Colonic mucosa (tissue), 4 donors: Measurements from ENCODE around the gene NOP16. TPM values are rescaled to one million over a fixed set of nuclear protein-coding genes. Genes with fewer than 3 reads are reported as not detected.

ENCODE experiments used
- DNase-seq: peaks from one replicate; pipeline ENCODE4 v3.0.0-alpha.2; 2020
- H3K27ac ChIP-seq: fragments of 200-600 bp; one replicate; pipeline ENCODE4 v1.8.0; 2021
- H3K27me3 ChIP-seq: fragments of 200-600 bp; one replicate; pipeline ENCODE4 v1.8.0; 2021
- H3K36me3 ChIP-seq: fragments of 200-600 bp; one replicate; pipeline ENCODE4 v1.8.0; 2021
- H3K4me1 ChIP-seq: fragments of 200-600 bp; one replicate; pipeline ENCODE4 v1.8.0; 2021; ENCODE audit warnings: mild to moderate bottlenecking
- H3K4me3 ChIP-seq: fragments of 200-600 bp; one replicate; pipeline ENCODE4 v1.8.0; 2021
- H3K9ac ChIP-seq, 2 donors: one replicate each; pipeline ENCODE4 v1.7.0; 2013; ENCODE audit warnings: control low read depth in 2 of 2, low read depth in 2 of 2, low read length in 2 of 2
- H3K9me3 ChIP-seq: fragments of 200-600 bp; one replicate; pipeline ENCODE4 v1.8.0; 2021
- intact Hi-C: fragments of 100-400 bp; cut with DNase I; formaldehyde crosslinking; loops from one replicate; pipeline ENCODE4 v1.14.1; 2022
- total RNA-seq, 2 donors: library from RNA; stranded (reverse); fragmentation: NEBNext Ultra II Directional in 1 of 2; extraction: Animal tissue kit (Norgen Biotek cat#: 25700) in 1 of 2; gene quantifications; one replicate each; pipeline ENCODE4 v1.2.1, GENCODE V29; 2021
- TF ChIP-seq, protein P1 (sequence below): fragments of 200-600 bp; IDR thresholded peaks from one replicate; pipeline ENCODE4 v1.8.0; 2022; ENCODE audit warnings: antibody characterized with exemption, mild to moderate bottlenecking
- donor health status: healthy.
- donor health status: DM: no; HTN: no; CAD: no.
- donor health status: DM: no; HTN: no; CAD: no.

NOP16 gene
- total RNA-seq, 2 donors from 2014 or later, result 17.1 to 45.7 TPM

DNA sequence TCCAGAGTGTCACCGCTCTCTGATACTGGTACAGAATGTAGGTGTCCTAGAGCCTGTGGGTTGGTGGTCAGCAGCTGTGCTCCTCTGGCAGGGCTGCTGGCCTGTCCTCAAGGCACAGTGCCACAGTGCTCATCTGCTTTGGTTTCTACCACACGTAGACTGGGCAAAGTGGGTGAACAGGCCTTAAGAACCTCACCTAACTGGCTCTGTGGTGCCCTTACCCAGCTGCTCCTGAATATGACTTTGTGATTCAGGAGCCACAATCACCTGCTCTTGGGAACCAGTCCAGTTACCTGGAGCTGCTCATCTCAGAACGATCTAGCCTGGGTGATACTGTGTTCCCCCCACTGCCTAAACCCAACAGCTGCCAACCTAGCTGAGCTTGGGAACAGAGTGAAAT lies 6.4 kb downstream of the NOP16 start:
- Histone ChIP-seq H3K9me3 (no peaks in the 10 kb centered on the region), H3K4me3 (no peak overlapping the region), H3K36me3 (no peaks in the 10 kb centered on the region), H3K9ac (no peak overlapping the region), H3K4me1 (no peaks in the 10 kb centered on the region), H3K27ac (no peak overlapping the region), H3K27me3 (no peaks in the 10 kb centered on the region)
- no peak for DNase-seq
- intact Hi-C loops, result no loop called here
- TF ChIP-seq, protein P1, sequence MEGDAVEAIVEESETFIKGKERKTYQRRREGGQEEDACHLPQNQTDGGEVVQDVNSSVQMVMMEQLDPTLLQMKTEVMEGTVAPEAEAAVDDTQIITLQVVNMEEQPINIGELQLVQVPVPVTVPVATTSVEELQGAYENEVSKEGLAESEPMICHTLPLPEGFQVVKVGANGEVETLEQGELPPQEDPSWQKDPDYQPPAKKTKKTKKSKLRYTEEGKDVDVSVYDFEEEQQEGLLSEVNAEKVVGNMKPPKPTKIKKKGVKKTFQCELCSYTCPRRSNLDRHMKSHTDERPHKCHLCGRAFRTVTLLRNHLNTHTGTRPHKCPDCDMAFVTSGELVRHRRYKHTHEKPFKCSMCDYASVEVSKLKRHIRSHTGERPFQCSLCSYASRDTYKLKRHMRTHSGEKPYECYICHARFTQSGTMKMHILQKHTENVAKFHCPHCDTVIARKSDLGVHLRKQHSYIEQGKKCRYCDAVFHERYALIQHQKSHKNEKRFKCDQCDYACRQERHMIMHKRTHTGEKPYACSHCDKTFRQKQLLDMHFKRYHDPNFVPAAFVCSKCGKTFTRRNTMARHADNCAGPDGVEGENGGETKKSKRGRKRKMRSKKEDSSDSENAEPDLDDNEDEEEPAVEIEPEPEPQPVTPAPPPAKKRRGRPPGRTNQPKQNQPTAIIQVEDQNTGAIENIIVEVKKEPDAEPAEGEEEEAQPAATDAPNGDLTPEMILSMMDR, result no peak

DNA sequence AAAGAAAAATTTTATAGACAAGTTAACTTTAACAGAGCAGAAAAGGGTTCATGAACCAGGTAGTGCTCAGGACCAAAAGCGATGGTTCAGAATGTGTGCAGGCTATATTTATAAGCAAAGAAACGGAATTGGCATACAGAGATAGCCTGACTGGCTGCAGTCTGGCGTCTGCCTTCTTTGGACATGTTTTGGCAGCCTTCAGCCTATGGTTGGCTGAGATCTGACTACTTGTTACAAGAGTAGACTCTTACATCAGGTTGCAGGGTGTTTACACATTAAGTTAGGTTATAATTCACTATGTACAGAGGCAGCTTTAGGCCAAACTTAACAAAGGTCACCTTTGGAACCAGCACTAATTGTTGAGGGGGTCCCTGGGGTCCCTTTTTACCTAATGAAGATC lies 7.0 kb downstream of the NOP16 start:
- no peaks in the 10 kb centered on the region for H3K36me3 ChIP-seq
- TF ChIP-seq, protein P1, result no peak
- intact Hi-C loops, result no loop called here
- H3K27me3 ChIP-seq, result no peaks in the 10 kb centered on the region
- H3K27ac ChIP-seq, result no peak overlapping the region
- H3K9me3 ChIP-seq, result no peaks in the 10 kb centered on the region
- no peak for DNase-seq
- no peak overlapping the region for H3K9ac ChIP-seq
- no peak overlapping the region for H3K4me3 ChIP-seq
- H3K4me1 ChIP-seq, result no peaks in the 10 kb centered on the region

DNA sequence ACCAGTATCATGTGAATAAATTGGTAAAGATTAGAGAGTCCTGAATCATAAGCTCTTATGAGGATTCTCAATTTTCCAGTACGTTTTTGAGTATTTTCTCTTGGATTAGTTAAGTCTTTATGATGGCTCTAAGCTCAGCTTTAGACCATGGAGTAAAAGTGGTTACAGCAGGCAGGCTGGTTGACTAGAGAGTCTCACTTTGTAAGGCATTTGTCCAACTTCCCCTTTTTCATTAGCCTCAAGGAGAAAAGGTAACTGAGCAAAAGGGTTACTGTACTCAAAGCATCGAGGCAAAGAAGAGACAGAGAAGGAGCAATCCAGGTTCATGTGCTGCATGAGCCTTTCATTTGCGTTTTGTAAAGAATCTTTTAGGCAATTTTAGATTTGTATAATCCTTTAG lies 8.5 kb downstream of the NOP16 start:
- Histone ChIP-seq H3K9me3 (no peaks in the 10 kb centered on the region), H3K27me3 (no peaks in the 10 kb centered on the region), H3K4me1 (no peaks in the 10 kb centered on the region), H3K9ac (no peak overlapping the region), H3K36me3 (no peaks in the 10 kb centered on the region), H3K27ac (no peak overlapping the region), H3K4me3 (no peak overlapping the region)
- no peak for DNase-seq
- TF ChIP-seq, protein P1, result no peak
- intact Hi-C loops, result no loop called here

DNA sequence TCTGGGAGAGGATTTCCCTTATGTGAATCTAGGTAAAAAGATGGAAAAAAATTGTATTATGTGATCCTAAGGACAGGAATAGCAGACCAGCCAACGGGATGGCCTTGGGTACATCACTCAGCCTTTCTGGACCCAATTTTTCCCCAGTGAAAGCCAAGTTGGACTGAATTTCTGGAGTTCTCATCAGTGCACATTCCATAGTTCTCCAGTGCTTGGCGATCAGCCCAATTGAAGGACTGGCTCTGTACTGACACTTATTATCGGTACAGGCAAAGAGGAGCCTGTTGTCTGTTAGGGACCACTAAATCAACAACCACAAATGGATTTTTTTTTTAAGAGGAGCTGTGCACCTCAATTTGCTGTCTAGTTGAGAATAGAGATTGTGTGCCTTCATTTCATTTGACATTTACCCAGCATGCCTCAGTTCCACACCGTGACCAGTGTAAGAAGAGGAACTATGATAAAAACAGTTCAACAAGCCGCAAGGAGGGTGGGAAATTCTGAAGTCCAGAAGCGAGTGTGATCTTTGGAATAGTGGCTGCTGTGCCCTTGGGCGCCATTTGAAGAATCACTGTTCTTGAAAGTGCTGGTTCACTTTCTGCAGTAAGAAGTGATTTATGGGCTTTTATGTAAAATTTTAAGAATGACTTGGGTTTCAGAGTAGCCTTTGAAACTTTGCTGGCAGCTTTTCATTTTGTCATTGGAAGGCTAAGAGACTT lies 15.1 kb downstream of the NOP16 start:
- no peaks in the 10 kb centered on the region for H3K4me1 ChIP-seq
- H3K9ac ChIP-seq, result peak overlapping the region in 1 of 2 donors; percentile 12
- no peak for DNase-seq
- TF ChIP-seq, protein P1, result no peak
- no peak overlapping the region for H3K27ac ChIP-seq
- H3K9me3 ChIP-seq, result no peaks in the 10 kb centered on the region
- H3K4me3 ChIP-seq, result no peak overlapping the region
- no peaks in the 10 kb centered on the region for H3K36me3 ChIP-seq
- H3K27me3 ChIP-seq, result no peaks in the 10 kb centered on the region
- intact Hi-C loops, result no loop called here

DNA sequence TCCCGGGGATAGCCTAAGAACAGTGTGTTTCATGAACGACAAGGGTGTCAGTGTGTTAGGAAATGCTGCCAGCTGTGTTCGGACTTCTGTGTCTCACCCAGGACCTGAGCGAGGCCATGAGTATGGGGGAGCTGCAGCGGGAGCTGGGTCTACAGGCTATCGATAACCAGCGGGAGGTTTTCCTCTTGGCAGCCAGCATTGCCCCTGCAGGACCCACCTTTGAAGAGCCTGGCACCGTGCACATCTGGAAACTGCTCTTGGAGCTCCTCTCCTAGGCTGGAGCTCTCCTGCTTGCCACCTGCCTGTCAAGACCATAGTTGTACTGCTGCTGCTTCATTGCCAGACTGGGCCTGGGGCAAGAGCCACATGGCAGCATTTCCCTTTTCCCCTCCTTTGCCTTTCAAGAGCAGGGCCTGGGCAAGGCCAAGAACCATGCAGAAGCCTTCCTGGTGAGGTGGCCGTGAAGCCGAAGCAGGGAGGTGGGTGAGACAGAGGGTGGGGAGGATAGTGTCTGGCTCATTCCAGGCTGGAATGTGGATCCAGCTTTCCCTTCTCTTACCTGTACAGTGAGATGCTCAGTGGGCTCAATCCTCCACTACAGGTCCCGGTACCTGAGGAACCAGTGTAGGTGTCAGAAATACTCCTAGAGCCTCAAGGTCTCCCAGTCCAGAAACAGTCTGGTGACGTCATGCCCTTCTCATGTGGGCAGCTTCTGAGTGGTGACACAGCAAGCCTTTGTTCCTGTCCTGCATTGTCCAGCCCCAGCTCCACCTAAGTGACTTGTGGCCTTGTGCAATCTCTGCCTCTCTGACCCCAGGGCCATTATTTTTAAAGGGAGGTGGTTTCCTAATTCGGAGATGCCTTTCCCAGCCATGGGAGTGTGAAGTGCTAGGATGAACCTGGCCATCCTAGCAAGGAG lies 16.5 kb downstream of the NOP16 start:
- Histone ChIP-seq H3K27me3 (no peaks in the 10 kb centered on the region), H3K36me3 (no peaks in the 10 kb centered on the region), H3K27ac (no peak overlapping the region), H3K4me3 (no peak overlapping the region), H3K9ac (no peak overlapping the region), H3K9me3 (no peaks in the 10 kb centered on the region), H3K4me1 (no peaks in the 10 kb centered on the region)
- intact Hi-C loops, result no loop called here
- TF ChIP-seq, protein P1, result no peak
- DNase-seq, result no peak
